K562 (cell line): ENCODE data around the gene NCF1. TPM values are rescaled to one million over a fixed set of nuclear protein-coding genes. Genes with fewer than 3 reads are reported as not detected.

ENCODE experiments used
- ATAC-seq: fragments of 200-7000 bp; cut with Tn5 transposase; 3 replicates; pipeline ENCODE4 v1.9.1; 2020; ENCODE audit warnings: moderate library complexity
- BruUV-seq: library from RNA; stranded (reverse); fragments of 400-500 nt; replicated peaks from 2 replicates; lab custom pipeline; 2021; lab: Mats Ljungman, UMichigan
- CTCF ChIA-PET: fragments of 300-600 bp; formaldehyde crosslinking; extraction: SDS; loops from one replicate; lab custom pipeline; 2021; ENCODE audit warnings: low intra/inter-chr PET ratio; lab: Yijun Ruan, JAX
- POLR2A ChIA-PET: fragments of 300-600, 350-650 bp; sonication (Branson Sonifier 250); formaldehyde crosslinking; extraction: SDS; loops from one replicate; lab custom pipeline; 2021; ENCODE audit warnings: antibody characterized with exemption, inconsistent platforms; lab: Yijun Ruan, JAX
- DNase-seq, 4 experiments: peaks; one replicate each; pipeline versions ENCODE4 v3.0.0 to v3.0.0-alpha.2; 2011 to 2018; ENCODE audit warnings: low spot score in 3 of 4, mixed read lengths in 3 of 4; ENCODE audit errors: extremely low read depth in 1 of 4
- FAIRE-seq: peaks from 2 replicates; lab custom pipeline; 2011; peaks lifted over from hg19 to GRCh38; lab: Jason Lieb, UNC
- H2AFZ ChIP-seq: 2 replicates; pipeline ENCODE4 v1.6.0; 2011; ENCODE audit warnings: low read depth, low read length, control low read depth, inconsistent platforms
- H3K27ac ChIP-seq: fragments of 200-600 bp; 3 replicates; pipeline ENCODE4 v1.8.0; 2011; ENCODE audit warnings: low read depth, mild to moderate bottlenecking, control low read depth, inconsistent platforms, low read length, moderate library complexity, mixed read lengths; ENCODE audit errors: extremely low read depth
- H3K27me3 ChIP-seq, 2 experiments: fragments of 300-600 bp in 1 of 2; 2 replicates in 1 of 2; 3 replicates in 1 of 2; pipeline versions ENCODE4 v1.6.0 to v1.8.0; 2011; ENCODE audit warnings: inconsistent platforms in 2 of 2, low read length in 2 of 2, mild to moderate bottlenecking in 1 of 2, mixed read lengths in 1 of 2, moderate library complexity in 1 of 2; ENCODE audit not compliant: control insufficient read depth in 2 of 2, insufficient read depth in 2 of 2
- H3K36me3 ChIP-seq: fragments of 300-600 bp; 3 replicates; pipeline ENCODE4 v1.8.0; 2011; ENCODE audit warnings: mild to moderate bottlenecking, low read length, inconsistent platforms; ENCODE audit not compliant: control insufficient read depth, insufficient read depth
- H3K4me1 ChIP-seq, 2 experiments: fragments of 200-600 bp in 1 of 2; replicated peaks in 1 of 2; 2 replicates in 1 of 2; 3 replicates in 1 of 2; pipeline versions ENCODE4 v1.5.1 to v1.8.0; 2011; ENCODE audit warnings: inconsistent platforms in 2 of 2, low read length in 2 of 2, mild to moderate bottlenecking in 1 of 2, mixed read lengths in 1 of 2, moderate library complexity in 1 of 2; ENCODE audit not compliant: control insufficient read depth in 2 of 2, insufficient read depth in 2 of 2
- H3K4me2 ChIP-seq: 2 replicates; pipeline ENCODE4 v1.6.1; 2011; ENCODE audit warnings: low read length, control low read depth, inconsistent platforms, mixed read lengths; ENCODE audit not compliant: insufficient read depth
- H3K4me3 ChIP-seq: fragments of 200-600 bp; sonication (generic), shearing (Covaris generic); 2 replicates; pipeline ENCODE4 v1.5.1; 2016; ENCODE audit warnings: control low read depth, inconsistent platforms
- H3K79me2 ChIP-seq: fragments of 200-600 bp; 3 replicates; pipeline ENCODE4 v1.8.0; 2011; ENCODE audit warnings: low read length, inconsistent platforms; ENCODE audit not compliant: control insufficient read depth, insufficient read depth
- H3K9ac ChIP-seq, 2 experiments: 2 replicates each; pipeline versions ENCODE4 v1.6.0 to v1.6.1; 2011; ENCODE audit warnings: low read depth in 2 of 2, low read length in 2 of 2, control low read depth in 1 of 2, inconsistent platforms in 1 of 2, mild to moderate bottlenecking in 1 of 2, mixed read lengths in 1 of 2; ENCODE audit not compliant: insufficient read depth in 1 of 2
- H3K9me1 ChIP-seq: one replicate; pipeline ENCODE4 v1.6.0; 2011; ENCODE audit warnings: inconsistent platforms, mild to moderate bottlenecking, low read length, moderate library complexity; ENCODE audit not compliant: control insufficient read depth, insufficient read depth
- H3K9me3 ChIP-seq: replicated peaks from 2 replicates; pipeline ENCODE4 v1.5.1; 2011; ENCODE audit warnings: low read depth, low read length, inconsistent platforms; ENCODE audit not compliant: control insufficient read depth, insufficient read depth
- H4K20me1 ChIP-seq: replicated peaks from 2 replicates; pipeline ENCODE4 v1.6.1; 2011; ENCODE audit warnings: low read length, inconsistent platforms, mixed read lengths; ENCODE audit not compliant: control insufficient read depth, insufficient read depth
- EP300 ChIP-seq: IDR thresholded peaks from 2 replicates; pipeline ENCODE4 v1.6.1; 2012; ENCODE audit warnings: low read length, improper control_type of control experiment
- FOXP4 ChIP-seq: sonication (generic); formaldehyde crosslinking; IDR thresholded peaks from 2 replicates; pipeline ENCODE4 v1.8.0; 2022; ENCODE audit warnings: mild to moderate bottlenecking, missing genetic modification reagents, borderline replicate concordance
- JUNB ChIP-seq: fragments of 450-650 bp; formaldehyde crosslinking; conservative IDR thresholded peaks from 2 replicates; pipeline ENCODE4 v1.4.0; 2020; ENCODE audit warnings: mild to moderate bottlenecking
- KDM5B ChIP-seq: fragments of 200-600 bp; sonication (generic); IDR thresholded peaks from 2 replicates; pipeline ENCODE4 v1.6.1; 2012; ENCODE audit warnings: low read depth, mild to moderate bottlenecking, moderate library complexity, low read length, control low read depth, inconsistent platforms; ENCODE audit not compliant: insufficient replicate concordance
- PYGO2 ChIP-seq: fragments of 450-650 bp; IDR thresholded peaks from 2 replicates; pipeline ENCODE4 v1.6.1; 2016; ENCODE audit warnings: mild to moderate bottlenecking, missing genetic modification characterization, moderate library complexity, missing compliant biosample characterization
- ZNF121 ChIP-seq: sonication (generic); formaldehyde crosslinking; conservative IDR thresholded peaks from 2 replicates; pipeline ENCODE4 v1.8.0; 2022; ENCODE audit warnings: missing genetic modification reagents
- ZNF239 ChIP-seq: fragments of 250-450 bp; sonication (Bioruptor Pico); IDR thresholded peaks from 2 replicates; pipeline ENCODE4 v1.4.0; 2020; ENCODE audit warnings: mild to moderate bottlenecking
- WGBS: fragments of 100-300 bp; shearing (Covaris generic); methylation state at CpG from one replicate; pipeline ENCODE4 v1.1.6; 2016; ENCODE audit warnings: low coverage, mixed read lengths; ENCODE audit not compliant: insufficient coverage; ENCODE audit errors: missing lambda C conversion rate; 5-methylcytosine and 5-hydroxymethylcytosine counted together
- in situ Hi-C: fragments of 300-500 bp; cut with MboI; formaldehyde crosslinking; loops from 4 replicates; pipeline ENCODE4 v1.15.0; 2018; ENCODE audit warnings: inconsistent platforms, mixed read lengths
- intact Hi-C: fragments of 100-400 bp; cut with micrococcal nuclease; formaldehyde crosslinking; loops from 2 replicates; pipeline ENCODE4 v1.14.2; 2022
- polyA plus RNA-seq, 8 experiments: library from polyadenylated mRNA; depleted of rRNA in 4 of 8; stranded (reverse) in 5 of 8; unstranded in 3 of 8; fragments of >200 nt; fragmentation: Nextera tagmentation in 2 of 8; fragmentation: Illumina TruSeq in 1 of 8; extraction: Ambion mirVana in 2 of 8; extraction: Trizol in 1 of 8; gene quantifications; 2 replicates each; pipeline versions ENCODE4 v1.2.1 to v1.2.3, GENCODE V29; 2011 to 2014; ENCODE audit warnings: inconsistent platforms in 1 of 8, missing spikeins in 1 of 8
- total RNA-seq, 7 experiments: library from RNA; depleted of rRNA in 6 of 7; stranded (reverse); fragments of >200 nt in 6 of 7; fragmentation: Illumina TruSeq in 2 of 7; extraction: Trizol in 2 of 7; gene quantifications; 2 replicates each; pipeline versions ENCODE4 v1.2.1 to v1.2.3, GENCODE V29; 2011 to 2021; ENCODE audit warnings: low replicate concordance in 1 of 7
- TF ChIP-seq, protein P1 (sequence below): IDR thresholded peaks from 2 replicates; pipeline ENCODE4 v1.6.1; 2014; ENCODE audit warnings: antibody characterized with exemption
- TF ChIP-seq, protein P2 (sequence below): fragments of 250-450 bp; sonication (Bioruptor Pico); IDR thresholded peaks from 2 replicates; pipeline ENCODE4 v1.8.0; 2021; ENCODE audit warnings: mild to moderate bottlenecking, moderate library complexity
- TF ChIP-seq, protein P3 (sequence below): conservative IDR thresholded peaks from 2 replicates; pipeline ENCODE4 v1.6.1; 2011; ENCODE audit warnings: low read depth, mild to moderate bottlenecking, low read length; ENCODE audit not compliant: control insufficient read depth
- TF ChIP-seq, protein P4 (sequence below): fragments of 450-650 bp; IDR thresholded peaks from 2 replicates; pipeline ENCODE4 v1.6.1; 2014; ENCODE audit warnings: low read depth, mild to moderate bottlenecking, moderate library complexity, borderline replicate concordance

NCF1 gene
- total and polyA plus RNA-seq, 9 of the 15 experiments (the other 6 are each of a cell fraction or from before 2014, with no cell fraction given) = 0.29 TPM; not detected in 8

GRCh38 chr7:74725840-74726239 is 48.0 kb upstream of the NCF1 start:
- H3K4me1 ChIP-seq = no peaks in the 10 kb centered on the region
- in situ Hi-C loops = loop anchor here (10.0 kb wide), 1 partner anchor 1541 kb away; no protein-coding TSS in a partner anchor
- H2AFZ ChIP-seq = no peak overlapping the region
- ChIA-PET CTCF (no interaction called here), POLR2A (no interaction called here)
- no peaks in the 10 kb centered on the region for H3K9me1 ChIP-seq
- no peak overlapping the region for H3K9ac ChIP-seq
- no TSS peak for BruUV-seq
- no peak for FAIRE-seq
- no peaks in the 10 kb centered on the region for H4K20me1 ChIP-seq
- no peak overlapping the region for H3K4me3 ChIP-seq
- no peak for ATAC-seq
- intact Hi-C loops = no loop called here
- no peaks in the 10 kb centered on the region for H3K79me2 ChIP-seq
- H3K4me2 ChIP-seq = no peak overlapping the region
- WGBS = 100% methylated on average over 1 of the region's 1 CpG
- H3K27ac ChIP-seq = no peak overlapping the region
- H3K9me3 ChIP-seq = no peaks in the 10 kb centered on the region
- TF ChIP-seq ZNF121 (CRISPR knock-in tag) = no peak
- no peak for TF ChIP-seq ZNF239 (CRISPR knock-in tag)
- TF ChIP-seq, protein P1, sequence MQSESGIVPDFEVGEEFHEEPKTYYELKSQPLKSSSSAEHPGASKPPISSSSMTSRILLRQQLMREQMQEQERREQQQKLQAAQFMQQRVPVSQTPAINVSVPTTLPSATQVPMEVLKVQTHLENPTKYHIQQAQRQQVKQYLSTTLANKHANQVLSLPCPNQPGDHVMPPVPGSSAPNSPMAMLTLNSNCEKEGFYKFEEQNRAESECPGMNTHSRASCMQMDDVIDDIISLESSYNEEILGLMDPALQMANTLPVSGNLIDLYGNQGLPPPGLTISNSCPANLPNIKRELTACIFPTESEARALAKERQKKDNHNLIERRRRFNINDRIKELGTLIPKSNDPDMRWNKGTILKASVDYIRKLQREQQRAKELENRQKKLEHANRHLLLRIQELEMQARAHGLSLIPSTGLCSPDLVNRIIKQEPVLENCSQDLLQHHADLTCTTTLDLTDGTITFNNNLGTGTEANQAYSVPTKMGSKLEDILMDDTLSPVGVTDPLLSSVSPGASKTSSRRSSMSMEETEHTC = no peak
- TF ChIP-seq PYGO2 (tag) = no peak
- TF ChIP-seq, protein P2, sequence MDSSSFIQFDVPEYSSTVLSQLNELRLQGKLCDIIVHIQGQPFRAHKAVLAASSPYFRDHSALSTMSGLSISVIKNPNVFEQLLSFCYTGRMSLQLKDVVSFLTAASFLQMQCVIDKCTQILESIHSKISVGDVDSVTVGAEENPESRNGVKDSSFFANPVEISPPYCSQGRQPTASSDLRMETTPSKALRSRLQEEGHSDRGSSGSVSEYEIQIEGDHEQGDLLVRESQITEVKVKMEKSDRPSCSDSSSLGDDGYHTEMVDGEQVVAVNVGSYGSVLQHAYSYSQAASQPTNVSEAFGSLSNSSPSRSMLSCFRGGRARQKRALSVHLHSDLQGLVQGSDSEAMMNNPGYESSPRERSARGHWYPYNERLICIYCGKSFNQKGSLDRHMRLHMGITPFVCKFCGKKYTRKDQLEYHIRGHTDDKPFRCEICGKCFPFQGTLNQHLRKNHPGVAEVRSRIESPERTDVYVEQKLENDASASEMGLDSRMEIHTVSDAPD (CRISPR knock-in tag) = no peak
- no peak for TF ChIP-seq EP300
- TF ChIP-seq, protein P3, sequence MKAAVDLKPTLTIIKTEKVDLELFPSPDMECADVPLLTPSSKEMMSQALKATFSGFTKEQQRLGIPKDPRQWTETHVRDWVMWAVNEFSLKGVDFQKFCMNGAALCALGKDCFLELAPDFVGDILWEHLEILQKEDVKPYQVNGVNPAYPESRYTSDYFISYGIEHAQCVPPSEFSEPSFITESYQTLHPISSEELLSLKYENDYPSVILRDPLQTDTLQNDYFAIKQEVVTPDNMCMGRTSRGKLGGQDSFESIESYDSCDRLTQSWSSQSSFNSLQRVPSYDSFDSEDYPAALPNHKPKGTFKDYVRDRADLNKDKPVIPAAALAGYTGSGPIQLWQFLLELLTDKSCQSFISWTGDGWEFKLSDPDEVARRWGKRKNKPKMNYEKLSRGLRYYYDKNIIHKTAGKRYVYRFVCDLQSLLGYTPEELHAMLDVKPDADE = no peak
- TF ChIP-seq JUNB (CRISPR knock-in tag) = no peak
- TF ChIP-seq KDM5B = no peak
- TF ChIP-seq FOXP4 (CRISPR knock-in tag) = no peak
- TF ChIP-seq, protein P4, sequence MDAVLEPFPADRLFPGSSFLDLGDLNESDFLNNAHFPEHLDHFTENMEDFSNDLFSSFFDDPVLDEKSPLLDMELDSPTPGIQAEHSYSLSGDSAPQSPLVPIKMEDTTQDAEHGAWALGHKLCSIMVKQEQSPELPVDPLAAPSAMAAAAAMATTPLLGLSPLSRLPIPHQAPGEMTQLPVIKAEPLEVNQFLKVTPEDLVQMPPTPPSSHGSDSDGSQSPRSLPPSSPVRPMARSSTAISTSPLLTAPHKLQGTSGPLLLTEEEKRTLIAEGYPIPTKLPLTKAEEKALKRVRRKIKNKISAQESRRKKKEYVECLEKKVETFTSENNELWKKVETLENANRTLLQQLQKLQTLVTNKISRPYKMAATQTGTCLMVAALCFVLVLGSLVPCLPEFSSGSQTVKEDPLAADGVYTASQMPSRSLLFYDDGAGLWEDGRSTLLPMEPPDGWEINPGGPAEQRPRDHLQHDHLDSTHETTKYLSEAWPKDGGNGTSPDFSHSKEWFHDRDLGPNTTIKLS = no peak
- H3K36me3 ChIP-seq = peaks cover 30% of the 10 kb centered on the region; the same call in 2 of the 3 replicates
- H3K27me3 ChIP-seq = no peaks in the 10 kb centered on the region
- DNase-seq = no peak
